GM23338 (cell line): ENCODE measurements around the gene C17orf78. TPM values are rescaled to one million over a fixed set of nuclear protein-coding genes. Genes with fewer than 3 reads are reported as not detected.
"Not testable (repeated sequence)": the region's sequence is repeated elsewhere in the genome, so short reads cannot be mapped to it uniquely, and the experiment has no call there.

Experiments
- ATAC-seq: fragments of 200-7000 bp; cut with Tn5 transposase; 3 replicates; pipeline ENCODE4 v1.9.1; 2020
- DNase-seq: peaks from one replicate; pipeline ENCODE4 v3.0.0-alpha.2; 2015; ENCODE audit warnings: low spot score
- H2AFZ ChIP-seq: fragments of 200-600 bp; sonication (generic); 2 replicates; pipeline ENCODE4 v1.8.0; 2016; ENCODE audit warnings: antibody characterized with exemption, mild to moderate bottlenecking, moderate library complexity
- H3F3A ChIP-seq: fragments of 200-600 bp; sonication (generic); replicated peaks from 2 replicates; pipeline ENCODE4 v1.8.0; 2017; ENCODE audit warnings: antibody characterized with exemption, mixed run types, low read depth
- H3K27ac ChIP-seq: fragments of 200-600 bp; sonication (generic); 2 replicates; pipeline ENCODE4 v1.6.1; 2016; ENCODE audit warnings: low read depth
- H3K27me3 ChIP-seq: fragments of 200-600 bp; sonication (generic); 2 replicates; pipeline ENCODE4 v1.8.0; 2016; ENCODE audit warnings: mild to moderate bottlenecking, mixed run types, moderate library complexity; ENCODE audit not compliant: insufficient read depth
- H3K36me3 ChIP-seq: fragments of 200-600 bp; sonication (generic); 2 replicates; pipeline ENCODE4 v1.8.0; 2016; ENCODE audit warnings: mild to moderate bottlenecking; ENCODE audit not compliant: insufficient read depth
- H3K4me1 ChIP-seq: fragments of 200-600 bp; sonication (generic); 2 replicates; pipeline ENCODE4 v1.8.0; 2016; ENCODE audit warnings: mild to moderate bottlenecking, moderate library complexity; ENCODE audit not compliant: insufficient read depth
- H3K4me2 ChIP-seq: fragments of 200-600 bp; sonication (generic); 2 replicates; pipeline ENCODE4 v1.7.1; 2017; ENCODE audit warnings: mixed run types
- H3K4me3 ChIP-seq: fragments of 200-600 bp; sonication (generic); 2 replicates; pipeline ENCODE4 v1.6.1; 2016; ENCODE audit warnings: mixed run types
- H3K79me2 ChIP-seq: fragments of 200-600 bp; sonication (generic); replicated peaks from 2 replicates; pipeline ENCODE4 v1.8.0; 2017; ENCODE audit warnings: mild to moderate bottlenecking; ENCODE audit not compliant: insufficient read depth
- H3K9me2 ChIP-seq: fragments of 200-600 bp; sonication (generic); 2 replicates; pipeline ENCODE4 v1.8.0; 2017; ENCODE audit not compliant: insufficient read depth
- H4K20me1 ChIP-seq: fragments of 200-600 bp; sonication (generic); replicated peaks from 2 replicates; pipeline ENCODE4 v1.8.0; 2017; ENCODE audit warnings: mild to moderate bottlenecking; ENCODE audit not compliant: insufficient read depth
- H3K27ac Mint-ChIP-seq: 2 replicates; pipeline ENCODE4 v1.8.0; 2020; ENCODE audit warnings: inconsistent platforms, mild to moderate bottlenecking, moderate library complexity, mixed read lengths
- H3K27me3 Mint-ChIP-seq: 3 replicates; pipeline ENCODE4 v1.8.0; 2022; ENCODE audit warnings: low read depth, mild to moderate bottlenecking, moderate library complexity, mixed read lengths, inconsistent platforms; ENCODE audit not compliant: insufficient read depth, poor library complexity
- H3K36me3 Mint-ChIP-seq: 3 replicates; pipeline ENCODE4 v1.8.0; 2021; ENCODE audit warnings: low read depth, mild to moderate bottlenecking, inconsistent platforms, moderate library complexity, mixed read lengths
- H3K4me1 Mint-ChIP-seq: 3 replicates; pipeline ENCODE4 v1.8.0; 2020; ENCODE audit warnings: mild to moderate bottlenecking, inconsistent platforms, mixed read lengths
- H3K4me3 Mint-ChIP-seq: 3 replicates; pipeline ENCODE4 v1.8.0; 2021; ENCODE audit warnings: moderate library complexity, mild to moderate bottlenecking, inconsistent platforms, mixed read lengths
- H3K9me3 Mint-ChIP-seq: 3 replicates; pipeline ENCODE4 v1.8.0; 2020; ENCODE audit warnings: moderate library complexity, mild to moderate bottlenecking, inconsistent platforms, mixed read lengths
- CREB1 ChIP-seq: fragments of 250-450 bp; sonication (Bioruptor Pico); IDR thresholded peaks from 2 replicates; pipeline ENCODE4 v1.5.0; 2020; ENCODE audit warnings: low read depth, mild to moderate bottlenecking, moderate library complexity
- ETS1 ChIP-seq: IDR thresholded peaks from 2 replicates; pipeline ENCODE4 v1.6.1; 2016; ENCODE audit warnings: antibody characterized with exemption
- EZH2 ChIP-seq: fragments of 200-600 bp; sonication (generic); IDR thresholded peaks from one replicate; pipeline ENCODE4 v1.8.0; 2017; ENCODE audit warnings: antibody characterized with exemption, mild to moderate bottlenecking, low read depth; ENCODE audit not compliant: unreplicated experiment
- POLR2AphosphoS5 ChIP-seq: IDR thresholded peaks from 2 replicates; pipeline ENCODE4 v1.6.1; 2016; ENCODE audit warnings: antibody characterized with exemption, low read depth
- STAT1 ChIP-seq: IDR thresholded peaks from one replicate; pipeline ENCODE4 v1.6.1; 2016; ENCODE audit warnings: antibody characterized with exemption; ENCODE audit not compliant: unreplicated experiment
- ZNF114 ChIP-seq: fragments of 250-450 bp; sonication (Bioruptor Pico); IDR thresholded peaks from 2 replicates; pipeline ENCODE4 v1.5.0; 2020; ENCODE audit warnings: mild to moderate bottlenecking, moderate library complexity
- ZNF331 ChIP-seq: fragments of 250-450 bp; sonication (Bioruptor Pico); IDR thresholded peaks from 2 replicates; pipeline ENCODE4 v1.5.0; 2020; ENCODE audit warnings: low read depth, mild to moderate bottlenecking, moderate library complexity
- ZNF462 ChIP-seq: fragments of 250-450 bp; sonication (Bioruptor Pico); IDR thresholded peaks from 2 replicates; pipeline ENCODE4 v1.5.0; 2020; ENCODE audit warnings: mild to moderate bottlenecking, moderate library complexity
- polyA plus RNA-seq: library from polyadenylated mRNA; unstranded; fragments of >200 nt; fragmentation: Nextera tagmentation; extraction: Ambion mirVana; gene quantifications from 2 replicates; pipeline ENCODE4 v1.2.1, GENCODE V29; 2016
- total RNA-seq: library from RNA; depleted of rRNA; stranded (reverse); fragments of >200 nt; shearing (Covaris generic); gene quantifications from 2 replicates; pipeline ENCODE4 v1.2.3, GENCODE V29; 2014

The C17orf78 gene
- total and polyA plus RNA-seq, 2 experiments from 2014 or later: 0.19 TPM; not detected in 1

- DNase-seq (peak; percentile 87), ATAC-seq (peak; percentile 93)
- H3K27me3 ChIP-seq: no peaks in the 10 kb centered on the region
- peak within 1 kb of the TSS; percentile 97 for H3K4me2 ChIP-seq
- H3K4me3 ChIP-seq: peak within 1 kb of the TSS; percentile 93
- peaks cover 8% of the 10 kb centered on the region for H3K27me3 Mint-ChIP-seq
- H4K20me1 ChIP-seq: no peaks in the 10 kb centered on the region
- peaks cover 18% of the 10 kb centered on the region for H3F3A ChIP-seq
- H3K4me3 Mint-ChIP-seq: peak within 1 kb of the TSS; percentile 99
- H2AFZ ChIP-seq: peak within 1 kb of the TSS; percentile 97
- H3K27ac ChIP-seq: peak within 1 kb of the TSS; percentile 99
- H3K4me1 Mint-ChIP-seq: peaks cover 11% of the 10 kb centered on the region
- H3K9me2 ChIP-seq: no peaks in the 10 kb centered on the region
- peaks cover 31% of the 10 kb centered on the region; the same call in 2 of the 3 replicates for H3K36me3 Mint-ChIP-seq
- no peaks in the 10 kb centered on the region for H3K9me3 Mint-ChIP-seq
- peak within 1 kb of the TSS; percentile 97 for H3K27ac Mint-ChIP-seq
- H3K79me2 ChIP-seq: peaks cover 37% of the 10 kb centered on the region
- no peaks in the 10 kb centered on the region for H3K36me3 ChIP-seq
- H3K4me1 ChIP-seq: peaks cover 9% of the 10 kb centered on the region
- no peak for TF ChIP-seq ETS1
- TF ChIP-seq POLR2AphosphoS5: peak; percentile 74
- TF ChIP-seq CREB1 (CRISPR knock-in tag): peak; percentile 55
- TF ChIP-seq ZNF114 (CRISPR knock-in tag): no peak
These were observed 31.1 kb downstream of the C17orf78 start, which contains the start of the genes ACACA and TADA2A for GRCh38 chr17:37406635-37407461. Gene ACACA (minus strand): TSS chr17:37406836. CDS start chr17:37406299, 537 bp downstream. Gene TADA2A (plus strand): TSS chr17:37406886. CDS start chr17:37411366, 4,480 bp downstream.

- H3K36me3 ChIP-seq, H3K27me3 ChIP-seq, DNase-seq, H3K27me3 Mint-ChIP-seq, H3K9me2 ChIP-seq, H3K4me1 ChIP-seq, H3K9me3 Mint-ChIP-seq, H3K27ac Mint-ChIP-seq, ATAC-seq, H2AFZ ChIP-seq, H3K4me2 ChIP-seq, H3K27ac ChIP-seq, H4K20me1 ChIP-seq: not testable (repeated sequence)
- Histone ChIP-seq H3F3A (peaks cover 18% of the 10 kb centered on the region), H3K4me3 (peak overlapping the region; percentile 84), H3K79me2 (peaks cover 37% of the 10 kb centered on the region)
- H3K4me3 Mint-ChIP-seq: peak overlapping the region; percentile 81
- peaks cover 44% of the 10 kb centered on the region; the same call in 2 of the 3 replicates for H3K36me3 Mint-ChIP-seq
- peaks cover 11% of the 10 kb centered on the region for H3K4me1 Mint-ChIP-seq
These were observed 32.3 kb downstream of the C17orf78 start for GRCh38 chr17:37408145-37408479.

GRCh38 chr17:37410357-37410756, 34.6 kb downstream of the C17orf78 start:
- Mint-ChIP-seq H3K27me3 (peaks cover 8% of the 10 kb centered on the region), H3K4me3 (no peak overlapping the region), H3K36me3 (peaks cover 64% of the 10 kb centered on the region), H3K27ac (no peak overlapping the region), H3K9me3 (no peaks in the 10 kb centered on the region), H3K4me1 (peaks cover 5% of the 10 kb centered on the region; the same call in 2 of the 3 replicates)
- H2AFZ ChIP-seq: no peak overlapping the region
- H3K9me2 ChIP-seq: no peaks in the 10 kb centered on the region
- peaks cover under 1% of the 10 kb centered on the region; the same call in 1 of the 2 replicates for H3K4me1 ChIP-seq
- H3K4me2 ChIP-seq: no peak overlapping the region
- H3F3A ChIP-seq: peaks cover 18% of the 10 kb centered on the region
- DNase-seq: no peak
- H3K27ac ChIP-seq: no peak overlapping the region
- no peak overlapping the region for H3K4me3 ChIP-seq
- no peak for ATAC-seq
- H3K79me2 ChIP-seq: peaks cover 18% of the 10 kb centered on the region
- peaks cover 16% of the 10 kb centered on the region; the same call in 1 of the 2 replicates for H3K36me3 ChIP-seq
- H4K20me1 ChIP-seq: peaks cover 5% of the 10 kb centered on the region
- H3K27me3 ChIP-seq: no peaks in the 10 kb centered on the region
- no peak for TF ChIP-seq CREB1 (CRISPR knock-in tag)
- no peak for TF ChIP-seq ZNF331
- no peak for TF ChIP-seq STAT1
- no peak for TF ChIP-seq ZNF462 (CRISPR knock-in tag)
- TF ChIP-seq EZH2: no peak
- no peak for TF ChIP-seq POLR2AphosphoS5
